Osteoblast (primary cell): ENCODE measurements around the gene NR1H4. TPM values are rescaled to one million over a fixed set of nuclear protein-coding genes. Genes with fewer than 3 reads are reported as not detected.

Experiments used
- DNase-seq: peaks from one replicate; pipeline ENCODE4 v3.0.0; 2011; ENCODE audit warnings: low spot score, mixed read lengths; ENCODE audit not compliant: insufficient read length; ENCODE audit errors: missing footprints
- H2AFZ ChIP-seq: 2 replicates; pipeline ENCODE4 v1.6.0; 2011; ENCODE audit warnings: mild to moderate bottlenecking, low read length
- H3K27ac ChIP-seq: 2 replicates; pipeline ENCODE4 v1.5.1; 2011; ENCODE audit warnings: mild to moderate bottlenecking, low read depth, low read length, moderate library complexity
- H3K27me3 ChIP-seq: 2 replicates; pipeline ENCODE4 v1.6.0; 2012; ENCODE audit warnings: mild to moderate bottlenecking, control low read depth, inconsistent platforms, low read length, moderate library complexity; ENCODE audit not compliant: insufficient read depth
- H3K36me3 ChIP-seq: 2 replicates; pipeline ENCODE4 v1.5.1; 2011; ENCODE audit warnings: mild to moderate bottlenecking, low read length, control low read depth, moderate library complexity; ENCODE audit not compliant: insufficient read depth
- H3K4me1 ChIP-seq: 2 replicates; pipeline ENCODE4 v1.5.1; 2011; ENCODE audit warnings: mild to moderate bottlenecking, low read length, control low read depth, moderate library complexity; ENCODE audit not compliant: insufficient read depth
- H3K4me2 ChIP-seq: 2 replicates; pipeline ENCODE4 v1.6.0; 2011; ENCODE audit warnings: mild to moderate bottlenecking, low read length; ENCODE audit not compliant: insufficient read depth
- H3K4me3 ChIP-seq: fragments of 200-600 bp; sonication (generic); 3 replicates; pipeline ENCODE4 v1.5.1; 2012; ENCODE audit warnings: mild to moderate bottlenecking, low read length, inconsistent platforms; ENCODE audit not compliant: insufficient read depth
- H3K79me2 ChIP-seq: 2 replicates; pipeline ENCODE4 v1.6.0; 2012; ENCODE audit warnings: mild to moderate bottlenecking, low read length, control low read depth, inconsistent platforms; ENCODE audit not compliant: insufficient read depth
- H3K9me3 ChIP-seq: 2 replicates; pipeline ENCODE4 v1.5.1; 2011; ENCODE audit warnings: low read depth, low read length, control low read depth
- H4K20me1 ChIP-seq: 2 replicates; pipeline ENCODE4 v1.6.0; 2012; ENCODE audit warnings: mild to moderate bottlenecking, low read length, control low read depth; ENCODE audit not compliant: insufficient read depth
- total RNA-seq: library from RNA; depleted of rRNA; stranded (reverse); fragments of >200 nt; gene quantifications from 2 replicates; pipeline ENCODE4 v1.2.3, GENCODE V29; 2012
- TF ChIP-seq, protein P1 (sequence below): IDR thresholded peaks from 2 replicates; pipeline ENCODE4 v1.5.1; 2011; ENCODE audit warnings: mild to moderate bottlenecking, low read depth, low read length, moderate library complexity; ENCODE audit errors: extremely low read depth

Gene NR1H4
- total RNA-seq, 1 donor = not detected

DNA sequence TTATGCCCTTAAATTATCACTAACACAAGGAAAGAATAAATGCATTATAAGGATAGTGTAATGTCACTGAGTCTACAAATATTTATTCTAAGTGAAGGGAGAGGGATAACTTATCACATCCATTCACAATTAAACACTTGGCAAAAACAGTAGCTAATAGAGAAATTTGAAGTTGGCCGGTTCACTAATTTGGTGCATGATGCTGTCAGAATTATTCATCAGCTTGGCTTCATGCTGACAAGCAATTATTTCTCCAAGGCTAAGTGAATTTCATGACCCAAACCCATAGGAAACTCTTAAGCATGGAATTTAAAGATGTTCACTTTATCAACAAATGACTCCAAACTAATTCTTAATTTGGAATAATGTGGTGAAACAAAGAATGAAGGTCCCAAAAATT lies 25.0 kb upstream of the NR1H4 start:
- no peaks in the 10 kb centered on the region for H3K36me3 ChIP-seq
- H3K4me3 ChIP-seq = no peak overlapping the region
- no peaks in the 10 kb centered on the region for H3K27me3 ChIP-seq
- no peak for DNase-seq
- no peaks in the 10 kb centered on the region for H3K9me3 ChIP-seq
- H3K79me2 ChIP-seq = no peaks in the 10 kb centered on the region
- H4K20me1 ChIP-seq = no peaks in the 10 kb centered on the region
- H3K4me1 ChIP-seq = no peaks in the 10 kb centered on the region
- no peak overlapping the region for H3K27ac ChIP-seq
- H2AFZ ChIP-seq = no peak overlapping the region
- TF ChIP-seq, protein P1, sequence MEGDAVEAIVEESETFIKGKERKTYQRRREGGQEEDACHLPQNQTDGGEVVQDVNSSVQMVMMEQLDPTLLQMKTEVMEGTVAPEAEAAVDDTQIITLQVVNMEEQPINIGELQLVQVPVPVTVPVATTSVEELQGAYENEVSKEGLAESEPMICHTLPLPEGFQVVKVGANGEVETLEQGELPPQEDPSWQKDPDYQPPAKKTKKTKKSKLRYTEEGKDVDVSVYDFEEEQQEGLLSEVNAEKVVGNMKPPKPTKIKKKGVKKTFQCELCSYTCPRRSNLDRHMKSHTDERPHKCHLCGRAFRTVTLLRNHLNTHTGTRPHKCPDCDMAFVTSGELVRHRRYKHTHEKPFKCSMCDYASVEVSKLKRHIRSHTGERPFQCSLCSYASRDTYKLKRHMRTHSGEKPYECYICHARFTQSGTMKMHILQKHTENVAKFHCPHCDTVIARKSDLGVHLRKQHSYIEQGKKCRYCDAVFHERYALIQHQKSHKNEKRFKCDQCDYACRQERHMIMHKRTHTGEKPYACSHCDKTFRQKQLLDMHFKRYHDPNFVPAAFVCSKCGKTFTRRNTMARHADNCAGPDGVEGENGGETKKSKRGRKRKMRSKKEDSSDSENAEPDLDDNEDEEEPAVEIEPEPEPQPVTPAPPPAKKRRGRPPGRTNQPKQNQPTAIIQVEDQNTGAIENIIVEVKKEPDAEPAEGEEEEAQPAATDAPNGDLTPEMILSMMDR = no peak
- no peak overlapping the region for H3K4me2 ChIP-seq

DNA sequence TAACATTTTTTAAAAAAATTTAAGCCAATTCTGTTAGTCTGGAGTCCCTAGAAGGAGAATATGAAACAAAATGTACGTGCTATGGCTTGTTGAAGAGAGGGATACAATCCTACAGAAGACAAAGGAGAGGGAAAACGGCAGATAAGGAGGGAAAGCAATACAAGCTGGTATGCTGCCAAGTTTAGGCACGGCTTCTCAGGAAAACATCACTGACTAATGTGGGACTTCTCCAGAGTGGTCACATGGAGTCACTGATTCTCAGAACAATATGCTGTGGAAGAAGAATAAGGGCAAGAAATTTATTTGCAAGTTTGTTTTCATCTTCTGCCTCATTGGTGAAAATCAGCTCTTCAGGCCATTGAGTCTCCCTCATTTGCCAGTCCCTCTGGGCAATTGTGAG lies 22.9 kb upstream of the NR1H4 start:
- TF ChIP-seq, protein P1 = no peak
- H3K27ac ChIP-seq = no peak overlapping the region
- DNase-seq = peak; percentile 48

DNA sequence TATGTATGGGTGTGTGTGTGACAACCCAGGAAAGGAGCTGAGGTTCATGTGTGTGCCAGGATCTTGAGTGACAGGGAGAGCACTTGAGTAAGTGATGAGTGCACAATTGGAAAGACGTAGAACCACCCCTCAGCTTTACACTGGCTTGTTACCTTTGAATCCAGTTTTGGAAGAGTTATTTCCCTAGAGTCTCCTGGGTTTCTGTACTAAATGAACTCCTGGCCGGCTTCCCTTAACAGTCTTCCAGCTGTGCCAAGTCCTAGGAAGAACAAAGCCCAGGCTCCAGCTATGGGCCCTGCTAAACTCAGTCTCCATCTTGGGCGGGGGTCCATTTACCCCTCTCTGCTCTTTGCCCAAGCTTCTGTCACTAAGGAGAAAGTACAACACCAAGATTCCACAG lies 19.7 kb upstream of the NR1H4 start:
- DNase-seq = no peak
- no peaks in the 10 kb centered on the region for H3K36me3 ChIP-seq
- H2AFZ ChIP-seq = no peak overlapping the region
- H3K79me2 ChIP-seq = no peaks in the 10 kb centered on the region
- no peaks in the 10 kb centered on the region for H3K27me3 ChIP-seq
- H3K4me1 ChIP-seq = no peaks in the 10 kb centered on the region
- no peak overlapping the region for H3K4me2 ChIP-seq
- no peaks in the 10 kb centered on the region for H4K20me1 ChIP-seq
- H3K9me3 ChIP-seq = no peaks in the 10 kb centered on the region
- no peak overlapping the region for H3K4me3 ChIP-seq
- H3K27ac ChIP-seq = no peak overlapping the region
- TF ChIP-seq, protein P1 = no peak

More for the DNA sequence above, 22.9 kb upstream of the NR1H4 start:
- H3K4me2 ChIP-seq = no peak overlapping the region
- no peak overlapping the region for H2AFZ ChIP-seq
- H3K9me3 ChIP-seq = no peaks in the 10 kb centered on the region
- no peaks in the 10 kb centered on the region for H3K36me3 ChIP-seq
- no peaks in the 10 kb centered on the region for H3K79me2 ChIP-seq
- H3K27me3 ChIP-seq = no peaks in the 10 kb centered on the region
- H3K4me3 ChIP-seq = no peak overlapping the region
- H4K20me1 ChIP-seq = no peaks in the 10 kb centered on the region
- no peaks in the 10 kb centered on the region for H3K4me1 ChIP-seq

DNA sequence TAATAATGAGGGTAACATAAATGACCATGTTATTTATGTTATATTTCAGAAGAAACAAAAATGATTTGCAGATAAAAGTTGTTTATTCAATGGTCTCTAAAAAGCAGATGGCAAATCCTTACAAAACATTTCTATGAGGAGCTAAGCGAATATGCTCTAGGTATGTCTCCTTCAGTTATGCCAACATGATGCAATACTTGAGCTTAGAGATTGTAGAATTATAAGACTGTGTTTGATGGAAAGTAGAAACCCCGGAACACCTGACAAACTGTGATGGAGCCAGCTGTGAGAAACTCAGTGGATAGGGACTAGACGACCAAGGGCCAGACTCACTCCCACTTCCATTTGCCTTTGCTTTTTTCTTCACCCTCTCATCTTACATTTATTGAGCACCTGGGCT lies 17.8 kb upstream of the NR1H4 start:
- Histone ChIP-seq H3K79me2 (no peaks in the 10 kb centered on the region), H4K20me1 (no peaks in the 10 kb centered on the region), H2AFZ (no peak overlapping the region), H3K36me3 (no peaks in the 10 kb centered on the region), H3K9me3 (no peaks in the 10 kb centered on the region), H3K4me2 (no peak overlapping the region), H3K27me3 (no peaks in the 10 kb centered on the region), H3K4me1 (no peaks in the 10 kb centered on the region), H3K4me3 (no peak overlapping the region), H3K27ac (no peak overlapping the region)
- TF ChIP-seq, protein P1 = no peak
- DNase-seq = no peak
